SJCRH30 (cell line): ENCODE measurements around the gene PTPRQ. TPM values are rescaled to one million over a fixed set of nuclear protein-coding genes. Genes with fewer than 3 reads are reported as not detected.

Experiments
- DNase-seq, 2 experiments: peaks; one replicate each; pipeline ENCODE4 v3.0.0-alpha.2; 2015 to 2020
- H3K27ac ChIP-seq: fragments of 250-450 bp; sonication (Bioruptor Pico); 2 replicates; pipeline ENCODE4 v1.5.1; 2020; ENCODE audit warnings: mild to moderate bottlenecking, moderate library complexity
- H3K27me3 ChIP-seq: fragments of 250-450 bp; sonication (Bioruptor Pico); 2 replicates; pipeline ENCODE4 v1.5.1; 2020; ENCODE audit warnings: mild to moderate bottlenecking, moderate library complexity
- H3K36me3 ChIP-seq: fragments of 250-450 bp; sonication (Bioruptor Pico); 2 replicates; pipeline ENCODE4 v1.5.1; 2020; ENCODE audit warnings: mild to moderate bottlenecking, moderate library complexity
- H3K4me1 ChIP-seq: fragments of 250-450 bp; sonication (Bioruptor Pico); 2 replicates; pipeline ENCODE4 v1.5.1; 2020; ENCODE audit warnings: mild to moderate bottlenecking, moderate library complexity
- H3K4me3 ChIP-seq: fragments of 250-450 bp; sonication (Bioruptor Pico); 2 replicates; pipeline ENCODE4 v1.5.1; 2020; ENCODE audit warnings: mild to moderate bottlenecking, moderate library complexity
- H3K9me3 ChIP-seq: fragments of 250-450 bp; sonication (Bioruptor Pico); replicated peaks from 2 replicates; pipeline ENCODE4 v1.5.1; 2020; ENCODE audit warnings: mild to moderate bottlenecking, moderate library complexity
- total RNA-seq: library from RNA; depleted of rRNA; stranded (reverse); fragments of >200 nt; shearing (Covaris generic); gene quantifications from 2 replicates; pipeline ENCODE4 v1.2.3, GENCODE V29; 2014

Gene PTPRQ
- total RNA-seq, 1 experiment from 2014 or later, result 7.4 TPM

GRCh38 chr12:80714846-80715245 lies 270.8 kb downstream of the PTPRQ start:
- no peaks in the 10 kb centered on the region for H3K27me3 ChIP-seq
- no peak overlapping the region for H3K27ac ChIP-seq
- H3K4me3 ChIP-seq, result no peak overlapping the region
- H3K4me1 ChIP-seq, result 0 out of 2 replicates have a peak, but pooled peaks cover 3% of the 10 kb centered on the region
- no peaks in the 10 kb centered on the region for H3K36me3 ChIP-seq
- 0 out of 2 replicates have a peak, but pooled peaks cover 2% of the 10 kb centered on the region for H3K9me3 ChIP-seq
- no peak for DNase-seq

GRCh38 chr12:80715713-80716249 lies 271.7 kb downstream of the PTPRQ start:
- no peaks in the 10 kb centered on the region for H3K36me3 ChIP-seq
- H3K4me3 ChIP-seq, result no peak overlapping the region
- H3K9me3 ChIP-seq, result 0 out of 2 replicates have a peak, but pooled peaks cover 2% of the 10 kb centered on the region
- DNase-seq, result no peak
- no peak overlapping the region for H3K27ac ChIP-seq
- no peaks in the 10 kb centered on the region for H3K27me3 ChIP-seq
- peaks cover 6% of the 10 kb centered on the region; the same call in 1 of the 2 replicates for H3K4me1 ChIP-seq

GRCh38 chr12:80716696-80717469 lies 272.8 kb downstream of the PTPRQ start, which contains the start of gene MYF5:
TSS of gene MYF5 (plus strand) at chr12:80716912. CDS start at chr12:80717064, 152 bp downstream.
- Histone ChIP-seq H3K4me3 (no peak within 1 kb of the TSS), H3K27me3 (no peaks in the 10 kb centered on the region), H3K4me1 (peaks cover 7% of the 10 kb centered on the region; the same call in 1 of the 2 replicates), H3K36me3 (no peaks in the 10 kb centered on the region), H3K27ac (no peak within 1 kb of the TSS), H3K9me3 (0 out of 2 replicates have a peak, but pooled peaks cover 2% of the 10 kb centered on the region)
- DNase-seq, result no peak

GRCh38 chr12:80717856-80718255 lies 273.8 kb downstream of the PTPRQ start:
- Histone ChIP-seq H3K36me3 (no peaks in the 10 kb centered on the region), H3K4me3 (no peak overlapping the region)
- no peak for DNase-seq

GRCh38 chr12:80720516-80720915 lies 276.5 kb downstream of the PTPRQ start:
- Histone ChIP-seq H3K4me1 (peaks cover 5% of the 10 kb centered on the region; the same call in 1 of the 2 replicates), H3K9me3 (no peaks in the 10 kb centered on the region), H3K36me3 (no peaks in the 10 kb centered on the region), H3K4me3 (no peak overlapping the region), H3K27me3 (no peaks in the 10 kb centered on the region), H3K27ac (no peak overlapping the region)
- DNase-seq, result no peak

More at GRCh38 chr12:80717856-80718255, 273.8 kb downstream of the PTPRQ start:
- Histone ChIP-seq H3K27me3 (no peaks in the 10 kb centered on the region), H3K27ac (no peak overlapping the region), H3K9me3 (0 out of 2 replicates have a peak, but pooled peaks cover 2% of the 10 kb centered on the region), H3K4me1 (peaks cover 5% of the 10 kb centered on the region; the same call in 1 of the 2 replicates)

GRCh38 chr12:80721326-80721725 lies 277.3 kb downstream of the PTPRQ start:
- no peak for DNase-seq
- Histone ChIP-seq H3K27me3 (no peaks in the 10 kb centered on the region), H3K4me3 (no peak overlapping the region), H3K4me1 (peaks cover 5% of the 10 kb centered on the region; the same call in 1 of the 2 replicates), H3K27ac (no peak overlapping the region), H3K36me3 (no peaks in the 10 kb centered on the region), H3K9me3 (no peaks in the 10 kb centered on the region)
